ES-I3 (cell line): ENCODE results near the gene MAP1S.
A peak's percentile ranks its signal among the peaks of the same experiment; 100 is the strongest.
"Not testable (repeated sequence)": the region's sequence is repeated elsewhere in the genome, so short reads cannot be mapped to it uniquely, and the experiment has no call there.

Experiments
- H3K36me3 ChIP-seq: 2 replicates; pipeline ENCODE4 v1.6.1; 2013; ENCODE audit warnings: mild to moderate bottlenecking, low read length, control low read depth, moderate library complexity; ENCODE audit not compliant: insufficient read depth
- H3K4me1 ChIP-seq: 2 replicates; pipeline ENCODE4 v1.6.1; 2013; ENCODE audit warnings: mild to moderate bottlenecking, control low read depth, low read length; ENCODE audit not compliant: insufficient read depth
- H3K9ac ChIP-seq: 2 replicates; pipeline ENCODE4 v1.6.1; 2013; ENCODE audit warnings: low read depth, mild to moderate bottlenecking, low read length, moderate library complexity
- H3K9me3 ChIP-seq: 2 replicates; pipeline ENCODE4 v1.6.1; 2013; ENCODE audit warnings: mild to moderate bottlenecking, low read length, moderate library complexity; ENCODE audit not compliant: control insufficient read depth, insufficient read depth

Gene MAP1S

DNA sequence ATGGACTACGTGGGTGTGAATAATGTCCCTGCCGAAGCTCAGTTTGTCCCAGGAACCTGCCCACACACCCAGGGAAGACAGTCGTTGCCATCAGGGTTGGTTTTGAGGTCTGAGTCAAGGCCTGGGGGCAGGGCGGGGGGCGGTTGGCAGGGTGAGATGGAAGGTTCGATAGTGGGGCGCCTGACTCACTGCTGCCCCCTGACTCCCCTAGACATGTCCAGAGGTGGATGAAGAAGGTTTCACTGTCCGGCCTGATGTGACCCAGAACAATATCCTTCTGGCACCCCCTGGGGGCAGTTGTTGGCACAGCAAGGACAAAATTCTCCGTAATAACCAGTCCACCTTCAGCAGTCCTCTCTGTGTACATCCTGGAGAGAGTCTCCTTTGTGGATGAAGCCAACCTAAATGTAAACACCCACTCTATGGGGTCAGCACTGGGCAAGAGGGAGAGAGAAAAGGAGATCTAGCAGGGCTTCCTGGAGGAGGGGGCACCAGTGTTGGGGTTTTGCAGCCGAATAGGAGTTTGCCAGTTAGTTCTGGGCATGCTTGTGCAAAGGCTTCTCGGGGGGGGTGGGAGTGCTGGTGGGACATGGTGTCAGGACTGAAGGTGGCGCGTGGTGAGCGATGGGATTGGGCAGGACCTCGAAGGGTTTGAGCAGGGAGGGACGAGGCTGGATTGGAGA lies 56.1 kb downstream of the MAP1S start:
- Histone ChIP-seq H3K9ac (no peak overlapping the region), H3K4me1 (no peaks in the 10 kb centered on the region), H3K36me3 (no peaks in the 10 kb centered on the region), H3K9me3 (no peaks in the 10 kb centered on the region)

DNA sequence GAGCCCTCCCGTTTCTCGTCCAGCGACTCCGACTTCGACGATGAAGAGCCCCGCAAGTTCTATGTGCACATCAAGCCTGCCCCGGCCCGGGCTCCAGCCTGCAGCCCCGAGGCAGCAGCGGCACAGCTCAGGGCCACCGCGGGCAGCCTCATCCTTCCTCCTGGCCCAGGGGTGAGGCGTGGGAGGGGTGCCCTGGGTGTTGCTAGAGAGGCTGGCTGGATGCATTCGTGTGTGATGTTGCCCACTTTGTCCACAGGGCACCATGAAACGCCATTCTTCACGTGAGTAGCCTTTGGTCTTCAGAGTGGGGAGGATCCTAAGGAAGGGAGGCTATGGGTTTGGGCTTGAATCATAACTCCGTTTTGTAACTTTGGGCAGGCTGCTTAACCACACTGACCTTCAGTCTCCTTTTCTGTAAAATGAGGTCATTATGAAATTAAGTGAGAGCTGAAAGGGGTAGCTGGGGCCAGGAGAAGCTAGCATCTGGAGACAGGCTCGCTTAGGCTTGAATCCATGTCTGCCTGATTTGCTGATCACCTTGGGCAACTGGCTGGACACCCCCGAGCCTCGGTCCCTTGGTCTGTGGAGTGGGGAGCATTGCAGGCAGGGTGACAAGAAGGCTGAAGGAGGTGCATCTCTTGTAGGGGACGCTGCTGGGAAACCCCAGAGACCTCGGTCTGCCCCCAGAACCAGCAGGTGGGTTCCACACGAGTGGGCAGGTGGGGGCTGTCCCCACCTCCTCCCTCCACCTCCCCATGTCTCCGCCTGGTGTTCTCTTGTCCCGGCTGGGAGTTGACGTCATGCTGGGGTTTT lies 56.9 kb downstream of the MAP1S start:
- Histone ChIP-seq H3K36me3 (no peaks in the 10 kb centered on the region), H3K4me1 (no peaks in the 10 kb centered on the region), H3K9ac (no peak overlapping the region), H3K9me3 (no peaks in the 10 kb centered on the region)

DNA sequence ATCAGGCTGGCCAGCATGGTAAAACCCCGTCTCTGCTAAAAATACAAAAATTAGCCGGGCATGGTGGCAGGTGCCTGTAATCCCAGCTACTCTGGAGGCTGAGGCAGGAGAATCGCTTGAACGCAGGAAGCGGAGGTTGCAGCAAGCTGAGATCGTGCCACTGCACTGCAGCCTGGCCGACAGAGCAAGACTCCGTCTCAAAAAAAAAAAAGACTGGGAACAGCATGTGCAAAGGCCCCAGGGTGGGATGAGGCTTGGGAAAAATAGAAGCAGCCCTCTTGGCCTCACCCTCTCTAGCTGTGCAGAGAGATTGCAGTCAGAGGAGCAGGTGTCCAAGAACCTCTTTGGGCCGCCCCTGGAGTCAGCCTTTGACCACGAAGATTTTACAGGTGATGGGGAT lies 58.6 kb downstream of the MAP1S start:
- not testable (repeated sequence) for H3K4me1 ChIP-seq, H3K9me3 ChIP-seq, H3K36me3 ChIP-seq, H3K9ac ChIP-seq

DNA sequence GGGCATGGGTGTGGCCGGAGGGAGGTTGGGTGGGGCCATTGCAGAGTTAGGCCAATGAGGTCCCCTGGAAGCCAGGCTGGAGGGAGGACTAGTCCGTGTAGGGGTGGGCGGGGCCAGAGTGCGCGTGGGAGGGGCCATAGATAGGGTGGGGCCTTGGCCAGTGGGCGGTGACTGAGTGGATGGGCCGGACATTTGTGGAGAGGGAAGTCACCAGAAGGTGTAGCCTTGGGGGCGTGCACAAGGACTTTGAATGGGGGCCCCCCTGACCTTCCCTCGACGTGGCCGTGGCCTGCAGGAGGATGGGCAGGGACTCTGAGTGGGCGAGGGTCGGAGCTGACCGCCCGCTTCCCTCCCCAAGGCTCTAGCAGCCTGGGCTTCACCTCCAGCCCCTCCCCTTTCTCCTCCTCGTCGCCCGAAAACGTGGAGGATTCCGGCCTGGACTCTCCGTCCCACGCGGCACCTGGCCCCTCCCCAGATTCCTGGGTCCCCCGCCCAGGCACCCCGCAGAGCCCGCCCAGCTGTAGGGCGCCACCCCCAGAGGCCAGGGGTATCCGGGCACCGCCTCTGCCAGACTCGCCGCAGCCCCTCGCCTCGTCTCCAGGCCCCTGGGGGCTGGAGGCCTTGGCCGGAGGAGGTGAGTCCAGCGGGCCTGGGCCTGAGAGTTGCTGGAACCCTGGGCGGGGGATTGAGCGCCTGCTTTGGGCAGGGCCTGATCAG lies 59.1 kb downstream of the MAP1S start:
- Histone ChIP-seq H3K9me3 (no peaks in the 10 kb centered on the region), H3K9ac (peak overlapping the region; percentile 44; the same call in 1 of the 2 replicates), H3K36me3 (no peaks in the 10 kb centered on the region), H3K4me1 (no peaks in the 10 kb centered on the region)

DNA sequence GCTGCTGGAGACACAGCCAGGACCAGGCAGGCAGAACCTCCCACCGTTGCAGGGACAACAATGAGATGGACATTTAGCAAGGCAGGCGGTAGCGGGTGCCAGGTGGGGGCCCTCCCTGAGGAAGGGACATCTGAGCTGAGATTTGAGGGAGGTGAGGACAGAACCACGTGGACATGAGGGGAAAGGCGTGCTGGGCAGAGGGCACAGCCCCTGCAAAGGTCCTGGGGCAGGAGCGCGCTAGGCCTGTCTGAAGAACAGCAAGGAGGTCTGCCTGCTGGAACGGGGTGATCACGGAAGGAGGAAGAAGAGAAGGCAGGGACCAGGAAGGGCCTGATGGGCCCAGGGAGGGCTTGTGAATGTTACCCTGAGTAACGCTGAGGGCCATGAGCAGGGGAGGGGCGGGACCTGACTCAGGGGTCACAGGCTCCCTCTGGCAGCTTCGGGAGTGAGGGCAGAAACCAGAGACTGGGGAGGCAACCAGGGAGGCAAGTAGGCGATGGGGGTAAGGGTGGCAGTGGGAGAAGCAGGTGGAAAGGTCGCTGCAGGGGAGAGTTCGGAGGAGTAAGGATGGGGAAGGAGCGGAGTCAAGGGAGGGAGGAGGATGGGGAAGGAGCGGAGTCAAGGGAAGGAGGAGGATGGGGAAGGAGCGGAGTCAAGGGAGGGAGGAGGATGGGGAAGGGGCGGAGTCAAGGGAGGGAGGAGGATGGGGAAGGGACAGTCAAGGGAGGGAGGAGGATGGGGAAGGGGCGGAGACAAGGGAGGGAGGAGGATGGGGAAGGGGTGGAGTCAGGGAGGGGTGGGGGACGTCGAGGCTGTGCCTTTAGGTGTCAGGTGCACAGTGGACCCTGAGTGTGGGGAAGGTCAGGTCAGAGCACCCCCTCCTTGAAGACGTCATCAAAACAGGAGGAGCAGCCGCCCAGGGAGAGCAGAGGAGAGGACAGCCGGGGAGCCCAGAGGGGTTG lies 60.0 kb downstream of the MAP1S start:
- H3K9me3 ChIP-seq: no peaks in the 10 kb centered on the region
- H3K36me3 ChIP-seq: no peaks in the 10 kb centered on the region
- peaks cover 3% of the 10 kb centered on the region; the same call in 1 of the 2 replicates for H3K4me1 ChIP-seq
- peak overlapping the region; percentile 44; the same call in 1 of the 2 replicates for H3K9ac ChIP-seq

DNA sequence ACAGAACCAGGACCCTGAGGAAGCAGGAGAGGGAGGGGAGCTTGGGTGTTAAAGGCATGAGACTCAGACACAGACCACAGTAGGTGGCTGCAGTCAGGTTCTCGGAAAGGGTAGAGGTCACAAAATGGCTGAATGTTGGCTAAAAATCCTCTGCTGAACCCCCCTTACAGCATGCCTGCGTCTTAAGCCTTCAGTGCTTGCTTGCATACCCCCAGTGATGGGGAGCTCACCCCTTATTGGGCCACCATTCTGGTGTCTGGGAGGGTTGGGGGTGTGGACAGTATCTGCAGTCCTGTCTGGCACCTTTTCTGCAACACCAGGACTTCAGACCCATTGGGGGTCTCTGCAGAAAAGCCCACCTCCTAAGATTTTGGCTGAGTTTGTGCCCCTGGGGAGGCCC lies 61.5 kb downstream of the MAP1S start:
- Histone ChIP-seq H3K4me1 (peaks cover 3% of the 10 kb centered on the region; the same call in 1 of the 2 replicates), H3K9me3 (no peaks in the 10 kb centered on the region), H3K9ac (no peak overlapping the region), H3K36me3 (no peaks in the 10 kb centered on the region)

DNA sequence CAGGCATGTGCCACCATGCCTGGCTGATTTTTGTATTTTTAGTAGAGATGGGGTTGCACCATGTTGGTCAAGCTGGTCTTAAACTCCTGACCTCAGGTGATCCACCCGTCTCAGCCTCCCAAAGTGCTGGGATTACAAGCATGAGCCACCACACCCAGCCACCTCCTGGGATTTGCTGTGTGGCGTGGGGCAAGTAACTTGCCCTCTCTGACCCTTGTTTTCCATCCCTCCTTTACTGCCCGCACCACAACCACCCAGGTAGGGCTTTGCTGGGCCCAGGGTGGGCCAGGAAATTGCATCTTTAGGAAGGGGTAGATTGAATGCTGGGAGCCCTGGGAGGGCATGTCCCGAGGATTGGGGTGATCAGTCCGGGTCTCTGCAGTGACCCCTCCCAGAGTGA lies 64.4 kb downstream of the MAP1S start:
- not testable (repeated sequence) for H3K9ac ChIP-seq

More for the DNA sequence above, 64.4 kb downstream of the MAP1S start:
- H3K9me3 ChIP-seq, H3K4me1 ChIP-seq, H3K36me3 ChIP-seq: not testable (repeated sequence)
